ENCODE data around the gene GPATCH2L.

The GPATCH2L gene

DNA sequence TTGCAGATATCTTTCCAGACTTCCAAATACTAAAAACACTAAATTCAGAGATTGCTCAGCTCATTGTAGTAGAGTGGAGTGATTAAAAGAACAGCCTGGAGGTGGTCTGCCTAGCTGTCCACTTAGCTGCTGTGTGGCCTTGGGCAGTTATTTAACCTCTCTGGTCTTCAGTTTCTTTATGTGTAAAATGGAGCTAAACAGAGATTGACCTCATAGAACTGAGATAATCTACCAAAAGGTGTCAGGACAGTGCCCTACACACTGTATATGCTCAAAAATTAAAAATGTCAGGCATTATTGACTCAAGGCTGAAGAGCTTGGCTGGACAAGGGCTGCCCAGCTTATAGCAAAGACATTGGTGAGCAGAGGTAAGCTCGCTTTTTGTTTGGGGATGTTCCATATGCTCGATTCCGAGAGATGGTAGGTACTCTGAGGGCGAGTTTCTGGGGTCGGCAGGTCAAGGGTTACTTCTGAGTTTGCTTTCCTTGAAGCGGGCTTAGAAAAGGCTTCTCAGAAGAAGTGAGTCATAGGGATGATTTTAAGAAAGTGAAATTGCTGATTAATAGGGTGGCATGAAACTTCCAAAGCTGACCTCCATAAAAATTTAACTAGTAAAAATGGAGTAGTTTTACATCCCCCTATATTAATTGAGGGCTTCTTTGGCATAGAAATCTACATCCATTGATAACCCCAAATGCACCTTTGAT lies 107.5 kb downstream of the GPATCH2L start:
- no peak for DNase-seq

DNA sequence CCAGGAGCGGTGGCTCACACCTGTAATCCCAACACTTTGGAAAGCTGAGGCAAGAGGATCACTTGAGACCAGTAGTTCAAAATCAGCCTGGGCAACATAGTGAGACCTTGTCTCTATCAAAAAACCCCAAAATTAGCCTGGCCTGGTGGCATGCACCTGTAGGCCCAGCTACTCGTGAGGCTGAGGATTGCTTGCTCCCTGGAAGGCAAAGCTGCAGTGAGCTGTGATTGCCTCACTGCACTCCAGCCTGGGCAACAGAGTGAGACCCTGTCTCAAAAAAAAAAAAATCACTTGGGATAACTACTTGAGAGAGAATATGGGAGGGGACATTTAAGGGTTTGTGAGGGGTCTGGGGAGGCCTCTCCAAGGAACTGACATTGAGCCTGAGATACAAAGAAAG lies 109.0 kb downstream of the GPATCH2L start:
- DNase-seq = no peak

DNA sequence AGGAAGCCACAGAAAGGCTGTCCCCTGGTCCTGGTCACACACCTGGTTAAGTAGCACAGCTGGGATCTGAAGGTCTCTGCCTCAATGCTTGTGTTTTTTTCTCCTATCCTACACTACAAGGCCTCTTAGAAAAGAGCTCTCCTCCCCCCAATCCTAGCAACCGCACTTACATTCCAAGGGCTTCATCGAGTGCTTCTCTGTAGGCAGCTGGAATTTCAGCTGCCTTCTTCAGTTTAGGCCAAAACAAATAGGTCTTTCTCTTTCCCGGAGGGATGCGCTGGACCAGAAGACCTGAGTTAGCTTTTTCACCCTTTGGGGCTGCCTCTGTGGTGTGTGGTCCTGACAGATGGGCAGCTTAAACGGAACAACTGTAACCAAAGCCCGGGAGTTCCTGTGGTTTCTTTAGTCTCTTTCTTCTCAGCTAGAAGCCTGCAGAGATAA lies 109.7 kb downstream of the GPATCH2L start:
- DNase-seq = no peak

DNA sequence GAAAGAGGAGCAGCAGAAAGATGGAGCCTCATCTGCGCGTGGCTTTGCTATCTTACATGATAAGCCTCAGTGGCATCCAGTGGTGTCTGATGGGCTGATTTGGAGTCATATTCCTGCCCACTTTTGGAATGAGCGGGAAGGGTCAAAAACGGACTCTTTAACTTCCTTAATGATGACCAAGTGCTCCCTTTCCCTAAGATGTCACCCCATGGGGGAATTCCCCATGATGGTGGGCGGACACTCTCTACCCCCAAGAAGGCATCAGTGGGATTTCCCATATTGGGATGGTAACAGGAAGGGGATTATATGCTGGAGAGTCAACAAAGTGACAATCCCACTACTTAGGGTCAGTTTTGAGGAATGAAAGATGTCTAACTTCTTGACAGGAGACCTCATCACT lies 110.9 kb downstream of the GPATCH2L start:
- DNase-seq = no peak

Measured in CD4-positive, alpha-beta T cell treated with Interleukin-4 for 1 hour (primary cell).